GM23338 (cell line): Measurements from ENCODE around the gene TMED3. TPM values are rescaled to one million over a fixed set of nuclear protein-coding genes. Genes with fewer than 3 reads are reported as not detected.

Experiments used
- ATAC-seq: fragments of 200-7000 bp; cut with Tn5 transposase; 3 replicates; pipeline ENCODE4 v1.9.1; 2020
- DNase-seq: peaks from one replicate; pipeline ENCODE4 v3.0.0-alpha.2; 2015; ENCODE audit warnings: low spot score
- H2AFZ ChIP-seq: fragments of 200-600 bp; sonication (generic); 2 replicates; pipeline ENCODE4 v1.8.0; 2016; ENCODE audit warnings: antibody characterized with exemption, mild to moderate bottlenecking, moderate library complexity
- H3F3A ChIP-seq: fragments of 200-600 bp; sonication (generic); replicated peaks from 2 replicates; pipeline ENCODE4 v1.8.0; 2017; ENCODE audit warnings: antibody characterized with exemption, mixed run types, low read depth
- H3K27ac ChIP-seq: fragments of 200-600 bp; sonication (generic); 2 replicates; pipeline ENCODE4 v1.6.1; 2016; ENCODE audit warnings: low read depth
- H3K27me3 ChIP-seq: fragments of 200-600 bp; sonication (generic); 2 replicates; pipeline ENCODE4 v1.8.0; 2016; ENCODE audit warnings: mild to moderate bottlenecking, mixed run types, moderate library complexity; ENCODE audit not compliant: insufficient read depth
- H3K36me3 ChIP-seq: fragments of 200-600 bp; sonication (generic); 2 replicates; pipeline ENCODE4 v1.8.0; 2016; ENCODE audit warnings: mild to moderate bottlenecking; ENCODE audit not compliant: insufficient read depth
- H3K4me1 ChIP-seq: fragments of 200-600 bp; sonication (generic); 2 replicates; pipeline ENCODE4 v1.8.0; 2016; ENCODE audit warnings: mild to moderate bottlenecking, moderate library complexity; ENCODE audit not compliant: insufficient read depth
- H3K4me2 ChIP-seq: fragments of 200-600 bp; sonication (generic); 2 replicates; pipeline ENCODE4 v1.7.1; 2017; ENCODE audit warnings: mixed run types
- H3K4me3 ChIP-seq: fragments of 200-600 bp; sonication (generic); 2 replicates; pipeline ENCODE4 v1.6.1; 2016; ENCODE audit warnings: mixed run types
- H3K79me2 ChIP-seq: fragments of 200-600 bp; sonication (generic); replicated peaks from 2 replicates; pipeline ENCODE4 v1.8.0; 2017; ENCODE audit warnings: mild to moderate bottlenecking; ENCODE audit not compliant: insufficient read depth
- H3K9me2 ChIP-seq: fragments of 200-600 bp; sonication (generic); 2 replicates; pipeline ENCODE4 v1.8.0; 2017; ENCODE audit not compliant: insufficient read depth
- H4K20me1 ChIP-seq: fragments of 200-600 bp; sonication (generic); replicated peaks from 2 replicates; pipeline ENCODE4 v1.8.0; 2017; ENCODE audit warnings: mild to moderate bottlenecking; ENCODE audit not compliant: insufficient read depth
- H3K27ac Mint-ChIP-seq: 2 replicates; pipeline ENCODE4 v1.8.0; 2020; ENCODE audit warnings: inconsistent platforms, mild to moderate bottlenecking, moderate library complexity, mixed read lengths
- H3K27me3 Mint-ChIP-seq: 3 replicates; pipeline ENCODE4 v1.8.0; 2022; ENCODE audit warnings: low read depth, mild to moderate bottlenecking, moderate library complexity, mixed read lengths, inconsistent platforms; ENCODE audit not compliant: insufficient read depth, poor library complexity
- H3K36me3 Mint-ChIP-seq: 3 replicates; pipeline ENCODE4 v1.8.0; 2021; ENCODE audit warnings: low read depth, mild to moderate bottlenecking, inconsistent platforms, moderate library complexity, mixed read lengths
- H3K4me1 Mint-ChIP-seq: 3 replicates; pipeline ENCODE4 v1.8.0; 2020; ENCODE audit warnings: mild to moderate bottlenecking, inconsistent platforms, mixed read lengths
- H3K4me3 Mint-ChIP-seq: 3 replicates; pipeline ENCODE4 v1.8.0; 2021; ENCODE audit warnings: moderate library complexity, mild to moderate bottlenecking, inconsistent platforms, mixed read lengths
- H3K9me3 Mint-ChIP-seq: 3 replicates; pipeline ENCODE4 v1.8.0; 2020; ENCODE audit warnings: moderate library complexity, mild to moderate bottlenecking, inconsistent platforms, mixed read lengths
- CREB1 ChIP-seq: fragments of 250-450 bp; sonication (Bioruptor Pico); IDR thresholded peaks from 2 replicates; pipeline ENCODE4 v1.5.0; 2020; ENCODE audit warnings: low read depth, mild to moderate bottlenecking, moderate library complexity
- EZH2 ChIP-seq: fragments of 200-600 bp; sonication (generic); IDR thresholded peaks from one replicate; pipeline ENCODE4 v1.8.0; 2017; ENCODE audit warnings: antibody characterized with exemption, mild to moderate bottlenecking, low read depth; ENCODE audit not compliant: unreplicated experiment
- EZH2phosphoT487 ChIP-seq: fragments of 200-600 bp; sonication (generic); IDR thresholded peaks from one replicate; pipeline ENCODE4 v1.8.1; 2018; ENCODE audit warnings: antibody characterized with exemption; ENCODE audit not compliant: unreplicated experiment
- JUNB ChIP-seq: IDR thresholded peaks from one replicate; pipeline ENCODE4 v1.6.1; 2016; ENCODE audit warnings: antibody characterized with exemption; ENCODE audit not compliant: unreplicated experiment
- NANOG ChIP-seq: IDR thresholded peaks from 2 replicates; pipeline ENCODE4 v1.6.1; 2016; ENCODE audit warnings: antibody characterized with exemption, borderline replicate concordance
- POLR2AphosphoS5 ChIP-seq: IDR thresholded peaks from 2 replicates; pipeline ENCODE4 v1.6.1; 2016; ENCODE audit warnings: antibody characterized with exemption, low read depth
- STAT1 ChIP-seq: IDR thresholded peaks from one replicate; pipeline ENCODE4 v1.6.1; 2016; ENCODE audit warnings: antibody characterized with exemption; ENCODE audit not compliant: unreplicated experiment
- ZNF114 ChIP-seq: fragments of 250-450 bp; sonication (Bioruptor Pico); IDR thresholded peaks from 2 replicates; pipeline ENCODE4 v1.5.0; 2020; ENCODE audit warnings: mild to moderate bottlenecking, moderate library complexity
- ZNF331 ChIP-seq: fragments of 250-450 bp; sonication (Bioruptor Pico); IDR thresholded peaks from 2 replicates; pipeline ENCODE4 v1.5.0; 2020; ENCODE audit warnings: low read depth, mild to moderate bottlenecking, moderate library complexity
- polyA plus RNA-seq: library from polyadenylated mRNA; unstranded; fragments of >200 nt; fragmentation: Nextera tagmentation; extraction: Ambion mirVana; gene quantifications from 2 replicates; pipeline ENCODE4 v1.2.1, GENCODE V29; 2016
- total RNA-seq: library from RNA; depleted of rRNA; stranded (reverse); fragments of >200 nt; shearing (Covaris generic); gene quantifications from 2 replicates; pipeline ENCODE4 v1.2.3, GENCODE V29; 2014
- TF ChIP-seq, protein P1 (sequence below): IDR thresholded peaks from 2 replicates; pipeline ENCODE4 v1.6.1; 2016; ENCODE audit warnings: antibody characterized with exemption
- TF ChIP-seq, protein P2 (sequence below): IDR thresholded peaks from one replicate; pipeline ENCODE4 v1.6.1; 2018; ENCODE audit warnings: antibody characterized with exemption; ENCODE audit not compliant: unreplicated experiment
- TF ChIP-seq, protein P3 (sequence below), 2 experiments: fragments of 200-600 bp in 1 of 2; sonication (generic) in 1 of 2; conservative IDR thresholded peaks; 2 replicates each; pipeline versions ENCODE4 v1.5.1 to v1.6.1; 2016 to 2017; ENCODE audit warnings: antibody characterized with exemption in 2 of 2, low read depth in 2 of 2, mild to moderate bottlenecking in 2 of 2, moderate library complexity in 1 of 2
- TF ChIP-seq, protein P4 (sequence below): fragments of 250-450 bp; sonication (Bioruptor Pico); IDR thresholded peaks from 2 replicates; pipeline ENCODE4 v1.5.0; 2020; ENCODE audit warnings: mild to moderate bottlenecking, moderate library complexity

TMED3 gene
- total and polyA plus RNA-seq, 2 experiments from 2014 or later = 33.7 to 49.2 TPM

DNA sequence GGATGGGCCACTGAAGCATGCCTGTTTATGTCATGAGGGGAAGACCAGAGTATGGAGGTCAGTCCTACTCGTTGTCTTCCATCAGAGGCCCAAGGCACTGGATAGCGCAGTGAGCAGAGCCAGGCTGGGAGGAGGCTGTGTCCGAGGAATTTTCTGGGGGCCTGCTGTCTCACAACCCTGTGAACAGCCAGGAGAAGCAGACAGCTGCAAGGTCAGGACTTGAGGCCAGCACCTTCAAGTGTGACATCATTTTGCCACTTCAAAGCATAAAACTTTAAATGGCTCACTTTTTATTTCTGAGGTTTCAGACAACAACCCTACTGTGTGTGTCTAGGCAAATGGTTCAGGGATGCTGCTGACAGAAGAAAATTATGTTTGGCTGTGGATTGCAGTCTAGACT, 47.2 kb downstream of the TMED3 start:
- Histone ChIP-seq H2AFZ (no peak overlapping the region), H3F3A (no peaks in the 10 kb centered on the region), H3K4me1 (no peaks in the 10 kb centered on the region), H3K4me3 (no peak overlapping the region), H4K20me1 (no peaks in the 10 kb centered on the region), H3K9me2 (no peaks in the 10 kb centered on the region), H3K36me3 (no peaks in the 10 kb centered on the region), H3K27ac (no peak overlapping the region), H3K79me2 (no peaks in the 10 kb centered on the region), H3K27me3 (no peaks in the 10 kb centered on the region), H3K4me2 (no peak overlapping the region)
- Mint-ChIP-seq H3K9me3 (peaks cover 4% of the 10 kb centered on the region; the same call in 2 of the 3 replicates), H3K27me3 (peaks cover 1% of the 10 kb centered on the region), H3K4me1 (no peaks in the 10 kb centered on the region), H3K4me3 (no peak overlapping the region), H3K27ac (no peak overlapping the region), H3K36me3 (peaks cover 5% of the 10 kb centered on the region; the same call in 2 of the 3 replicates)
- DNase-seq = no peak
- TF ChIP-seq, protein P1, sequence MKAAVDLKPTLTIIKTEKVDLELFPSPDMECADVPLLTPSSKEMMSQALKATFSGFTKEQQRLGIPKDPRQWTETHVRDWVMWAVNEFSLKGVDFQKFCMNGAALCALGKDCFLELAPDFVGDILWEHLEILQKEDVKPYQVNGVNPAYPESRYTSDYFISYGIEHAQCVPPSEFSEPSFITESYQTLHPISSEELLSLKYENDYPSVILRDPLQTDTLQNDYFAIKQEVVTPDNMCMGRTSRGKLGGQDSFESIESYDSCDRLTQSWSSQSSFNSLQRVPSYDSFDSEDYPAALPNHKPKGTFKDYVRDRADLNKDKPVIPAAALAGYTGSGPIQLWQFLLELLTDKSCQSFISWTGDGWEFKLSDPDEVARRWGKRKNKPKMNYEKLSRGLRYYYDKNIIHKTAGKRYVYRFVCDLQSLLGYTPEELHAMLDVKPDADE = no peak
- TF ChIP-seq, protein P2, sequence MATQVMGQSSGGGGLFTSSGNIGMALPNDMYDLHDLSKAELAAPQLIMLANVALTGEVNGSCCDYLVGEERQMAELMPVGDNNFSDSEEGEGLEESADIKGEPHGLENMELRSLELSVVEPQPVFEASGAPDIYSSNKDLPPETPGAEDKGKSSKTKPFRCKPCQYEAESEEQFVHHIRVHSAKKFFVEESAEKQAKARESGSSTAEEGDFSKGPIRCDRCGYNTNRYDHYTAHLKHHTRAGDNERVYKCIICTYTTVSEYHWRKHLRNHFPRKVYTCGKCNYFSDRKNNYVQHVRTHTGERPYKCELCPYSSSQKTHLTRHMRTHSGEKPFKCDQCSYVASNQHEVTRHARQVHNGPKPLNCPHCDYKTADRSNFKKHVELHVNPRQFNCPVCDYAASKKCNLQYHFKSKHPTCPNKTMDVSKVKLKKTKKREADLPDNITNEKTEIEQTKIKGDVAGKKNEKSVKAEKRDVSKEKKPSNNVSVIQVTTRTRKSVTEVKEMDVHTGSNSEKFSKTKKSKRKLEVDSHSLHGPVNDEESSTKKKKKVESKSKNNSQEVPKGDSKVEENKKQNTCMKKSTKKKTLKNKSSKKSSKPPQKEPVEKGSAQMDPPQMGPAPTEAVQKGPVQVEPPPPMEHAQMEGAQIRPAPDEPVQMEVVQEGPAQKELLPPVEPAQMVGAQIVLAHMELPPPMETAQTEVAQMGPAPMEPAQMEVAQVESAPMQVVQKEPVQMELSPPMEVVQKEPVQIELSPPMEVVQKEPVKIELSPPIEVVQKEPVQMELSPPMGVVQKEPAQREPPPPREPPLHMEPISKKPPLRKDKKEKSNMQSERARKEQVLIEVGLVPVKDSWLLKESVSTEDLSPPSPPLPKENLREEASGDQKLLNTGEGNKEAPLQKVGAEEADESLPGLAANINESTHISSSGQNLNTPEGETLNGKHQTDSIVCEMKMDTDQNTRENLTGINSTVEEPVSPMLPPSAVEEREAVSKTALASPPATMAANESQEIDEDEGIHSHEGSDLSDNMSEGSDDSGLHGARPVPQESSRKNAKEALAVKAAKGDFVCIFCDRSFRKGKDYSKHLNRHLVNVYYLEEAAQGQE = no peak
- TF ChIP-seq, protein P3, sequence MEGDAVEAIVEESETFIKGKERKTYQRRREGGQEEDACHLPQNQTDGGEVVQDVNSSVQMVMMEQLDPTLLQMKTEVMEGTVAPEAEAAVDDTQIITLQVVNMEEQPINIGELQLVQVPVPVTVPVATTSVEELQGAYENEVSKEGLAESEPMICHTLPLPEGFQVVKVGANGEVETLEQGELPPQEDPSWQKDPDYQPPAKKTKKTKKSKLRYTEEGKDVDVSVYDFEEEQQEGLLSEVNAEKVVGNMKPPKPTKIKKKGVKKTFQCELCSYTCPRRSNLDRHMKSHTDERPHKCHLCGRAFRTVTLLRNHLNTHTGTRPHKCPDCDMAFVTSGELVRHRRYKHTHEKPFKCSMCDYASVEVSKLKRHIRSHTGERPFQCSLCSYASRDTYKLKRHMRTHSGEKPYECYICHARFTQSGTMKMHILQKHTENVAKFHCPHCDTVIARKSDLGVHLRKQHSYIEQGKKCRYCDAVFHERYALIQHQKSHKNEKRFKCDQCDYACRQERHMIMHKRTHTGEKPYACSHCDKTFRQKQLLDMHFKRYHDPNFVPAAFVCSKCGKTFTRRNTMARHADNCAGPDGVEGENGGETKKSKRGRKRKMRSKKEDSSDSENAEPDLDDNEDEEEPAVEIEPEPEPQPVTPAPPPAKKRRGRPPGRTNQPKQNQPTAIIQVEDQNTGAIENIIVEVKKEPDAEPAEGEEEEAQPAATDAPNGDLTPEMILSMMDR (conservative IDR thresholded peaks at IDR 0.05; ENCODE audit: low read depth in 2 of 2) = no peak
- TF ChIP-seq NANOG (no peak), STAT1 (no peak), ZNF114 (CRISPR knock-in tag) (no peak), ZNF331 (CRISPR knock-in tag) (no peak), JUNB (no peak), CREB1 (CRISPR knock-in tag) (no peak), EZH2 (no peak), POLR2AphosphoS5 (no peak), EZH2phosphoT487 (no peak)
- TF ChIP-seq, protein P4, sequence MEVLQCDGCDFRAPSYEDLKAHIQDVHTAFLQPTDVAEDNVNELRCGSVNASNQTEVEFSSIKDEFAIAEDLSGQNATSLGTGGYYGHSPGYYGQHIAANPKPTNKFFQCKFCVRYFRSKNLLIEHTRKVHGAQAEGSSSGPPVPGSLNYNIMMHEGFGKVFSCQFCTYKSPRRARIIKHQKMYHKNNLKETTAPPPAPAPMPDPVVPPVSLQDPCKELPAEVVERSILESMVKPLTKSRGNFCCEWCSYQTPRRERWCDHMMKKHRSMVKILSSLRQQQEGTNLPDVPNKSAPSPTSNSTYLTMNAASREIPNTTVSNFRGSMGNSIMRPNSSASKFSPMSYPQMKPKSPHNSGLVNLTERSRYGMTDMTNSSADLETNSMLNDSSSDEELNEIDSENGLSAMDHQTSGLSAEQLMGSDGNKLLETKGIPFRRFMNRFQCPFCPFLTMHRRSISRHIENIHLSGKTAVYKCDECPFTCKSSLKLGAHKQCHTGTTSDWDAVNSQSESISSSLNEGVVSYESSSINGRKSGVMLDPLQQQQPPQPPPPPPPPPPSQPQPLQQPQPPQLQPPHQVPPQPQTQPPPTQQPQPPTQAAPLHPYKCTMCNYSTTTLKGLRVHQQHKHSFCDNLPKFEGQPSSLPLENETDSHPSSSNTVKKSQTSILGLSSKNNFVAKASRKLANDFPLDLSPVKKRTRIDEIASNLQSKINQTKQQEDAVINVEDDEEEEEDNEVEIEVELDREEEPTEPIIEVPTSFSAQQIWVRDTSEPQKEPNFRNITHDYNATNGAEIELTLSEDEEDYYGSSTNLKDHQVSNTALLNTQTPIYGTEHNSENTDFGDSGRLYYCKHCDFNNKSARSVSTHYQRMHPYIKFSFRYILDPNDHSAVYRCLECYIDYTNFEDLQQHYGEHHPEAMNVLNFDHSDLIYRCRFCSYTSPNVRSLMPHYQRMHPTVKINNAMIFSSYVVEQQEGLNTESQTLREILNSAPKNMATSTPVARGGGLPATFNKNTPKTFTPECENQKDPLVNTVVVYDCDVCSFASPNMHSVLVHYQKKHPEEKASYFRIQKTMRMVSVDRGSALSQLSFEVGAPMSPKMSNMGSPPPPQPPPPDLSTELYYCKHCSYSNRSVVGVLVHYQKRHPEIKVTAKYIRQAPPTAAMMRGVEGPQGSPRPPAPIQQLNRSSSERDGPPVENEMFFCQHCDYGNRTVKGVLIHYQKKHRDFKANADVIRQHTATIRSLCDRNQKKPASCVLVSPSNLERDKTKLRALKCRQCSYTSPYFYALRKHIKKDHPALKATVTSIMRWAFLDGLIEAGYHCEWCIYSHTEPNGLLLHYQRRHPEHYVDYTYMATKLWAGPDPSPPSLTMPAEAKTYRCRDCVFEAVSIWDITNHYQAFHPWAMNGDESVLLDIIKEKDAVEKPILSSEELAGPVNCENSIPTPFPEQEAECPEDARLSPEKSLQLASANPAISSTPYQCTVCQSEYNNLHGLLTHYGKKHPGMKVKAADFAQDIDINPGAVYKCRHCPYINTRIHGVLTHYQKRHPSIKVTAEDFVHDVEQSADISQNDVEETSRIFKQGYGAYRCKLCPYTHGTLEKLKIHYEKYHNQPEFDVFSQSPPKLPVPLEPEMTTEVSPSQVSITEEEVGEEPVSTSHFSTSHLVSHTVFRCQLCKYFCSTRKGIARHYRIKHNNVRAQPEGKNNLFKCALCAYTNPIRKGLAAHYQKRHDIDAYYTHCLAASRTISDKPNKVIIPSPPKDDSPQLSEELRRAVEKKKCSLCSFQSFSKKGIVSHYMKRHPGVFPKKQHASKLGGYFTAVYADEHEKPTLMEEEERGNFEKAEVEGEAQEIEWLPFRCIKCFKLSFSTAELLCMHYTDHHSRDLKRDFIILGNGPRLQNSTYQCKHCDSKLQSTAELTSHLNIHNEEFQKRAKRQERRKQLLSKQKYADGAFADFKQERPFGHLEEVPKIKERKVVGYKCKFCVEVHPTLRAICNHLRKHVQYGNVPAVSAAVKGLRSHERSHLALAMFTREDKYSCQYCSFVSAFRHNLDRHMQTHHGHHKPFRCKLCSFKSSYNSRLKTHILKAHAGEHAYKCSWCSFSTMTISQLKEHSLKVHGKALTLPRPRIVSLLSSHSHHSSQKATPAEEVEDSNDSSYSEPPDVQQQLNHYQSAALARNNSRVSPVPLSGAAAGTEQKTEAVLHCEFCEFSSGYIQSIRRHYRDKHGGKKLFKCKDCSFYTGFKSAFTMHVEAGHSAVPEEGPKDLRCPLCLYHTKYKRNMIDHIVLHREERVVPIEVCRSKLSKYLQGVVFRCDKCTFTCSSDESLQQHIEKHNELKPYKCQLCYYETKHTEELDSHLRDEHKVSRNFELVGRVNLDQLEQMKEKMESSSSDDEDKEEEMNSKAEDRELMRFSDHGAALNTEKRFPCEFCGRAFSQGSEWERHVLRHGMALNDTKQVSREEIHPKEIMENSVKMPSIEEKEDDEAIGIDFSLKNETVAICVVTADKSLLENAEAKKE (CRISPR knock-in tag) = no peak
- no peak for ATAC-seq
